Glomerular visceral epithelial cell (primary cell): Measurements from ENCODE around the gene CYRIA.

Experiments used
- DNase-seq: peaks from one replicate; pipeline ENCODE4 v3.0.0-alpha.2; 2016; ENCODE audit errors: extremely low spot score

Gene CYRIA

DNA sequence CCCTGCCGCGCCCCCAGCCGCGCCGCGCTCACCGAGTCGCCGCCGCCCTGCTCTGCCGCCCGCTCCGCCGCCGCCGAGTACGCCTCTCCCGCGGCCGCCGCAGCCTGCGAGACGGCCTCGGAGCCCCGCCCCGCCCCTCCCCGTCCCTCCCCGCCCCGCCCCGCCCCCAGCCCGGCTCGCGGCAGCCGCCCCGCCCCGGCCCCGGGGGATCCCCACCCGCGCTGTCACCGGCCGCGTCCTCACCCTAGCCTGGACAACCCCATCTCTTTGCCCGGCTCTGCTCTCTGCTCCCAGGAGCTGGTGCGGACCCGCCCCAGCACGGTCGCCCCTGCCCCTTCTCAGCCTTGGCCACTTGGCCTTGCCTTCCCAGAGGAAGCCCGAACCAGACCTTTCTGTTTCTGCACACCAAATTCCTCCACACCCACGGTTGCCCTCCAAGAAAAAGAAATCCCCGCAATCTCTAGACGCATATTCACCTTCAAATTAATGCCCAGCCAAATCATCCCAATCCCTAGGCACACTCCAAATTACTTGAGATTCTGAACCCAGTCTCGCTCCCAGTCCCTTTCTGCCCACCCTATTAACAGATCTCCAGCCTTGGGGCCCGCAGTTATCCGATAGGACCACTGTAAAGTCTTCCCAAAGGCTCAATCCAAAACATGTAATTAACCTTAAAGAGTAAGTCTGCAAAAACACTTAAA, at the start of gene CYRIA:
Gene CYRIA, minus strand, starts transcription at position 87 of the 701 bp plus-strand sequence. CDS start 77,715 bp downstream, outside the sequence.
- peak; percentile 52 for DNase-seq

DNA sequence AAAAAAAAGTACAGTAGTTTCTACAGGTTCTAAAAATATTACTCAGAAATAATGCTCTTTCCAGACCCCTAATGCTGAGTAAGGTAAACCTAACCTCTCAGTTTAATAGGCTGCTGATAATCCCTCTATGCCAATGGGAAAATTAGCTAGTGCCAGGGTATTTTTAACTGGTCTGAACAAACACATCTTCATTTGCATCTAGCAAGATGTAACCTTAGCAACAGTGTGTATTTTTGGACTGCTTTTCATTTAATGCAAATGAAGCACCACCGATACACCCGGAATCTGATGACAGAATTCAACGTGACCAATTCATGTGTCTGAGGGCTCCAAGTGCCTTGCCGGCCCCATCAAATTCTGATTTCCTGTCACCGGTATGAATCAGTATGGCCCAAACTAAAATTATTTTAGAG, 47.4 kb upstream of the CYRIA start:
- no peak for DNase-seq

DNA sequence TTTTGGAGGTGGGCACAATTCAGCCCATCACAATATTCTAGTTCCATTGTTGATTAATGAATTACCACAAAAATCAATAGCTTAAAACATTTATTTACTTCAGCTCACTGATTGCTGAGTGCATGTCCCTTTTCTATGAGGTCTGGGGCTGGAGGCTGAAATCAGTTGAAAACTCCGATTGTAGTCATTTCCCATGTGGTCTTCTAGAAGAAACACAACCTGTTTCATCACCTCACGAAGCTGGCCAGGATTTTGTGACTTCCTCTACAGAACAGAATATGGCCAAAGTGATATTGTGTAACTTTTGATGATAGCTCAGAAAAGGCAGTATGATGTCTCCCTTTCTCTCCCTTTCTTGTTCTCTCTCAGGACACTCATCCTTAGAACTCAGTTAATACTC, 44.1 kb upstream of the CYRIA start:
- no peak for DNase-seq

DNA sequence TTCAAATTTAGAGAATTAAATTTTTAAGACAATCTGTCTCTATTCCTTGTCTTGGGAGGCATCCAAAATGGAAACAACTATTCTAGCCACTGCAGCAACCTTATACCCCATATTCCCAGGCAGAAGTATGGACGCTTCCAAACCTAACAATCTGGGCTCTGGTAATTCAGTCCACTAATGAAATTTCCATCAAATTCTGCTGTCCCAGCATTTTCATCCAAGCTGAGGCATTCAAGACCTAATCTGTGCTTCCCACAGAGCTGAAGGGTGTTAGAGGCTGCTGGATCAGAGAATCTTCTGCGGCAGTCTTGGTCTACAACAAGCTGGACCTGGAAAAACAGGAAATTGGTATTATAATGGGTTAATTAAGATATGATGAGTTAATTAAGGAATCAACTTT, 42.5 kb upstream of the CYRIA start:
- DNase-seq, result no peak

DNA sequence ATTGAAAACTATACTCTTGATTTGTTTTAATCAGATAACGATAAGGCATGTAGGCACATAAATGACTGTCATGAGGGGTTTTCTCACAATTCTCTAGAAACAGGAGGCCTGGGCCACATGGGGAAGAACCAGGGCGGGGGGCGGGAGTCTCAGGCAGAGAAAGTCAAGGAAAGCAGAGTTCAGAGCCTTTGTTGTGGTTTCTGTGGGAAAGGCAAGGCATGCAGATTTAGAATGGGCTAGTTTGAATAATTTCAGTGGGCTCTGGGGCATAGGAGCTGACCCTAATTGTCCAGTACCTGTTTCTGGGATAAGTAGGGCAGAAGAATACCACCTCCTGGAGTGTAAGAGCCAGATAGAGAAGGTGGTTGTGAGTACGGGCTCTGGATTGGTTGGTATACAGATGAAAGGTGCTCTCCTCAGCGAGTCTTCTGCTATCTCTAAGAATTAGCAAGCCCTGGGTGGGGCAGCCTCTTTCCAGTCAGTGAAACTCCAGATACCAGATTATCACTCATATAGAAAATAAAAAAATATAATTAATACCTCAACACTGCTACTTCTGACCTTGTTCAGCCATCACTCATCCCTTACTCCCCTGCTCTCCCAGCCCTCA, 41.5 kb upstream of the CYRIA start:
- no peak for DNase-seq

DNA sequence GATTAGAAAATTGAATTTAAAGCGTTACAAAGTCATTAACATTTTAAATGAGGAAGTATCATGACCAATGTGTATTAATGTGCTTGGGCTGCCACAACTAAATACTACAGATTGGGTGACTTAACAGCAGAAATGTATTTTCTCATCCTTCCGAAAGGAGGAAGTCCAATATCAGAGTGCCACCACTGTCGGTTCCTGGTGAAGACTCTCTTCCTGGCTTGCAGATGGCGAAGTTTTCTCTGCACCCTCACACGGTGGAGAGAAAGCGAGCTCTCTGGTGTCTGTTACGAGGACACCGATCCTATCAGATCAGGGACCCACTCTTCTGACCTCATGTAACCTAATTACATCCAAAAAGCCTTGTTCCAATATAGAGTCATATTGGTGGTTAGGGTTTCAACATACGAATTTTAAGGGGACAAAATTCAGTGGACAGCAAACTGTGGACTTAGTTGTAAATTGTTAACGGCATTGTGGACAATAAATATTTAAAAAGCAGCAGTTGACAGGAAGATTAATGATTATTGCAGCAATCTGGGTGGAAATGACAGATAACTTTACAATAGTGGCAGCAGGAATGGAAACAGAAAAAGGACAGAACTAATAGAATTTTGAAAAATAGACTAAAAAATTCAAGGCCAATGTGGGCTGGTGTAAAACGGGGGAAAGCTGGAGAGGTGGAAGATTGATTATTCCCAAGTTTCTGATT, 35.1 kb upstream of the CYRIA start:
- no peak for DNase-seq

DNA sequence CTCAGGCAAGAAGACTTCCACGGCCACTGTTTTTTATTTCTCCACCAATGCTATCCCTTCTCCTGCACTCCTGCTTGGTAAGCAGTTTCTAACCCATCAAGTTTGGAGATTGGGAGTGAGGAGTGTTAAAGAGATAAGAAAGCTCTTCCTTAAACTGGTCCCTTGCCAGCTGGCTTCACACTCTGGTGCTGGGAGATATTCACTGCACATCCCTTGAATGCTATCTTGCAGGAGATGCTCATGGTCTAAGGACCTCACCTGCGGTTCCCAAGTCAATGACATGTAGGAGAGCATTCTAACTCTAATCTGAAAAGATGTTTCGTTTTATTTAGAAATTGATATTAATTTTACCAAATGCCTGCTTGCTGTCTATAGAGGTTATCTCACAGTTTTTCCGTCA, 28.2 kb upstream of the CYRIA start:
- no peak for DNase-seq

DNA sequence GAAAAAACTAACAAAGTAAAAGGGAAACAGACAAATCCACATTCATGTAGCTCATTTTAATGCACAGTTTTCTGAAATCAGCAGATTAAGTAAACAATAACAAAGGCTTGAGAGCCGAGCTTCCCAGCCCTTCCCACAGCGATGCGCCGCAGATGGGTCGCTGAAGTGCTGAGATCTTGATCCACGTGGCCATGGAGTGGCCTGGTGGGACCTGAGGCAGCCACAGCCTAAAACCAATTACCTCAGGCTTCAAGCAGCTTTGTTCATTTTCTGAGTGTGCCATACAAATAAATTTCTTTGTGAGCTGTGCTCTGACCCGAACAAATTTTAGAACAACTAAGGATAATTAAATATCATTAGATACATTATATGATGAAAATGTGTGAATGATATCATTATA, 25.6 kb upstream of the CYRIA start:
- DNase-seq, result no peak

DNA sequence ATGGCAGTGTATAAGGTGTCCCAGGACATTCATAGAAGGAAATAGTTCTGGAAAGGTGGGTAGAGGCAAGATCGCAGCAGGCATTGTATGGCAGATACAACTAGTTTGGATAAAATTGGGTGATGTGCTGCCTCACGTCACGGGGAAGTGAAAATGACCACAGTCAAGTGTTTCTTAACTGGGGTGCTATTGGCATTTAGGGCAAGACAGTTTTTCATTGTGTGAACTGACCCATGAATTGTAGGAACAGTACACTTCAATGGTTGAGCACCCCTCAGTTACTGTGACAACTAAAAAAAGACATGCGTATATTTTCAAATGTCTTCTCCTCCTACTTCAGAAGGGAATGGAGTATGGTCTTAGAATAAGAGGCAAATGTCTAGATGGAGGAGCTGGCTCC, 22.3 kb upstream of the CYRIA start:
- DNase-seq, result no peak

DNA sequence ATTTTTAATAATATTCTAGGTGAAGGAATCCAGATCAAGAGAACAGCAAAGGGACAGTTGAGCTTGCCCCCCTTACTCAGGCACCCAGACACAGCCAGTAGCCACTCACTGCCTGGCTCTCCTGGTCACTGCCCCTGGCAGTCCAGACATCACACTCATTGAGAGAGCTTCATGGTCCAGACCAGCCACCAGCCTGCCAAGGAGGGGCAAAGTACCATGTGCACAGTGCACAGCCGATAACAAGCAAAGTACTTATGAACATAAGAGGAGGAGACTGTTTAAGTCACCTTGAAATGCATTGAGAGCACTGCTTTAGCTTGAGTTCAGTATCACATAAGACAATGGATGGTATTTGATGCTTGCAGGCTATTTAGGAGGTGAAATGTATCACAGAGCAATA, 21.6 kb upstream of the CYRIA start:
- DNase-seq, result no peak

DNA sequence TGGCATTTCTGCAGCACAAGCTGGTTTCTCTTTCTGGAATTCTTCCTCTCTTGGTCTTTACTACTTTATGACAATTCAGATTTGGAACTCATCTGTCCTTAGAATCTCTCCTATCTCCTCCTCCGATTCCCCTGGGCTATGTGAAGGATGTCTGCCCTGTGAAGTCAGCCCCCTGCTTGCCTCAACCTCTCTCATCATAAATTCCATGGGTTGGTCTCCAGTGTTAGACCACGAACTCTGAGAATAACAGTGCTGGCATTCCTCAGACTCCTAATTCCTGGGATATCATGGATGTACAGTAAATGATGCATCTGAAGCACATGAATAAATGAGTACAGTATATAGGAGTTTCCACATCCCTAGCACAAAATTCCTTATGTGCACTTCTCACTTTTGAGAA, 21.0 kb upstream of the CYRIA start:
- DNase-seq, result no peak

DNA sequence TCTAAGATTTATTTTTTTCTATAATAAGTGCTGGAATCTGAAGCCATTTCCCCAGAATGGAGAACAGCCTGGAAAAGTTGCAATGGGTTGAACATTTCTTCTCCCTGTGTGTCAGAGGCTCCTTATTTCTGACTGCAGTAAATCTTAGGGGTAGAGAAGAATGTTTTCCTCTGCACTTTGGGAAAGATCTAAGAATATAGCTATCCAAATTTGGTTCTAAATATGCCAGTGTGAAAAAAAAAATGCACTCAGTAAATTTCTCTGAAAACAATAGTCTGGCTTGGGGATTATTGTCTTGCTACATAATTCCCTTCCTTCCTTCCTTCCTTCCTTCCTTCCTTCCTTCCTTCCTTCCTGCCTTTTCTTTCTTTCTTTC, 19.7 kb upstream of the CYRIA start:
- no peak for DNase-seq

DNA sequence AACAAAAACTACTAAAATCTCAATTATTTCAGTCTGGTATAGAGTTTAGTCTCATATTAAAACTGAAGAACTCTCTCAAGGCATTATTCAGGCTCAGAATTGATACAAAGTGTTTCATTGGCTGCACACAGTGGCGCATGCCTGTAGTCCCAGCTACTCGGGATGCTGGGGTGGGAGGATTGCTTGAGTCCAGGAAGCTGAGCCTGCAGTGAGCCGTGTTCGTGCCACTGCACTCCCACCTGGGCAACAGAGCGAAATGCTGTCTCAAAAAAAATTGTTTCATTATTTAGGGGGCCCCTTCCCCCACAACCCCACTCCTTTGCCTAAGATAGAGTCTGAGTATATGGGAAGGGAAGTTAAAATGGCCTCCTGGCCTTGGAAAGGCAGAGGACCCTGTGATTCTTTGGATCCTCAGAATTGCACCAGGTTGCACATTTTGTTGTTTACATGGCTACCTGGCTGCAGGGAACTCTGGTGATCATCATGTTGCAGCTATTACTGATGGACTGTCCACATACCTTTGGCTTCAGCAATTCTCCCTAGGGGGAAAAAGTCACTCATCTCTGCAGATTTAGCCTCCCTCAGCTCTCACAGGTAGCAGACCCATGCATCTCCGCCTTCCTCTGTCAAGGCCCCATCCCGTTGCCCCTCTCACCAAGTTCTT, 19.2 kb upstream of the CYRIA start:
- no peak for DNase-seq

DNA sequence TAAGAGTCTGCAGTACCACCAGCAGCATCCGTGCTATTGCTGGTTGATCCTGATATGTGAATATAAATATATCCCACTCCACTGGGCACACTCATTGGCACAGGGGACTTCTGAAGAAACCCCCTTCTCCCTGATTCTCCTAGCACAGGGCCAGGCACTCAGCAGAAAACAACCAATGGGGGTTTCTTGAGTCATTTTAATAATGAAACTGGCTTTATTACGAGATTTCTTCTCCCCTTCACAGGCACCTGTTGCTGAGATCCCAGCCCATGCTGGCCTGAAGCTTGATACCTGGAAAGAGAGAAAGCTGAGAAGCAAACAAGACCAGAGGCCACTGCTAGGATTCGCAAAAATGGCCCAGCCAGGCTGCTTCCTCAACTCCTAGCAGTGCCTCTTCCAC, 17.9 kb upstream of the CYRIA start:
- DNase-seq, result no peak

DNA sequence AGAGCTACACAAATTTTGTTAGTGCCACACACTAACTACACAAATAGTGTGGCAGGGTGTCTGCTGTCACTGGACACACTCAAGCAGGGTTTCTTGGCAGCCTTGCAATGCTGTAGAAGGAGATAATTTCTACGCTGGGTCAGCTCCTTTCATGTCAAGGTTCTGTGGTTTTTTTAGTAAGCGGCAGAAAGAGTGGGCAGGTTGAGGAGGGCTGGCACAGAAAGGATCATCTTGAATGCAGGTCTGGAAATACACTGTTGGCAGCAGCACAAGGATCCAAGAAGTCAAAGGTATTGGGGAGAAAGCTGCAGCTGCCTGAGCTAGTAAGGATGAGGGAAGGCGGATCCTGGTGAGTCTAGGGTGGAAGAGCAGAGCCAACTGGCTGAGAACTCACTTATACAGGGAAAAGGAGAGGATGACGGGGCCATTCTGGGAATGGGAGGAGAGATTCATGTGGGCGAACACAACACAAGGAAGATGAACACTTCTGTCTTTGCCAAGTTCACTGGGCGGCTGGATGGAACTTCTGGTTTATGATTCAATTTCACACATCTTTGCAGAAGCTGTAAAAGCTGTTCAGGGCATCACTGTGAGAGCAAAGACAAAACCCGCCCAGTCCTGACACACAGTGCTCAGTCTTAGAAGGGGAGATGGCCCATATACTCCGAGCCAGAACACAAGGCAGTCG, 16.9 kb upstream of the CYRIA start:
- DNase-seq, result no peak

DNA sequence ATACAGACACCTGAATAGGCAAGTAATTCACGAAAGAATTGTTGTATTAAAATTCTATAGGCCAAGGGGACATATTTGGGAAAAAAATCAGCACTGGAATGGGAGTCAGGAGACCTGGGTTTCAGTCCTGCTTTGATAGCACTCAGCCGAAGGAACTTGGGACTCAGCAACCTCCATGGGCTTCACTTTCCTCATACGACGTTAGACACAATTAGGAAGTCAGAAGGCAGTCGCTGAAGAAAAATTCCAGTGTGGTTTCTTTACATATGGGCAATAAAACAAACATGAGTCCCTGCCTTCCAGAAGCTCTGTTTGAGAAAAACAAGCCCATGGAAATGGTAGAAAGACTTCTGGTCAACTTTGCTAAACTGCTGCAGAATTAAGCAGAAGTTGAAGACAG, 15.1 kb upstream of the CYRIA start:
- no peak for DNase-seq

DNA sequence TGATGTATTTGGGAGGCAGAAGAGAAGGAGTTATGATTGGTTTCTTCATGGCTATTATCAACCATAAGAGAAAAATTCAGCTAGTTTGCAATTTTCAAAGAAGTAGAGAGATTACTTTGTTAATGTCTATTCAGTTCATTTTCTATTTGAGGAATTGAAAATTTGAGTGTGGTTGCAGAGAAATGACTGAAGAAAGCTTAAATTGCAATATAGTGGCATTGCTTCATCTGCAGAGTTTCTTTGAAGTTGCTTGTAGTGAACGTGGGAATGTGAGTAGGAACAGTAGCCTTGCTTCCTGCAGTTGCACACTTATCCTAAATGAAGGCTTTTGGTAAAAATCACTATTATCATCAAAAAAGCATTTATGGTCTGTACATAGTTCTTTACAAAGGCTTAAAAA, 14.7 kb upstream of the CYRIA start:
- DNase-seq, result no peak

DNA sequence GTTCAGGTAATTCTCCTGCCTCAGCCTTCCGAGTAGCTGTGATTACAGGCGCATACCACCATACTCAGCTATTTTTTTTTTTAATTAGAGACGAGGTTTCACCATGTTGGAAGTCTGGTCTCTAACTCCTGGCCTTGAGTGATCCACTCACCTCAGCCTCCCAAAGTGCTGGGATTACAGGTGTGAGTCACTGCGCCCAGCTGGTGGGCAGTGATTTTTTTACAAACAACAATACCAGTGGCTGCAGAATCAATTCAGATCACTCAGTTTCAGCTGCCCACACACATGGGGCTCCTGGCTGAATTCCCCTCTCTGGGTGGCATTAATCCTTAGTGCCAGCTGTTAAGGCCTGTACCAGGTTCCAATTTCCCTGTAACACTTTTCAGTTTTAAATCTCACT, 13.3 kb upstream of the CYRIA start:
- DNase-seq, result no peak

DNA sequence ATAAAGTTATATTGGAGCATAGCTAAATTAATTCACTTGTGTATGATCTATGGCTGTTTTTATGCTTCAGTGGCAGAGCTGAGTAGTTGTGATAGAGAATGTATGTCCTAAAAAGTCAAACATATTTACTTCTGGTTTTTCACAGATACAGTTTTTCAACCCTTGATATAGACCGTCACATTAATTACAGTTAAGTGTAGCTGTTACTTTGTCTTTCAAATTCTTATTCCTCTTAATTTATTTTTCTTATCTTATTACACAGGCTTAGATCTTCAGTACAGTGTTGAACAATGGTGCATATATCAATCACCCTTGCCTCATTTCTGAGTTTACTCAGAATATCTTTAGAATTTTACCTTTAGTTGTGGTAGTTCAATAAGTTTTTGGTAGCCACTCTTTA, 12.2 kb upstream of the CYRIA start:
- no peak for DNase-seq

DNA sequence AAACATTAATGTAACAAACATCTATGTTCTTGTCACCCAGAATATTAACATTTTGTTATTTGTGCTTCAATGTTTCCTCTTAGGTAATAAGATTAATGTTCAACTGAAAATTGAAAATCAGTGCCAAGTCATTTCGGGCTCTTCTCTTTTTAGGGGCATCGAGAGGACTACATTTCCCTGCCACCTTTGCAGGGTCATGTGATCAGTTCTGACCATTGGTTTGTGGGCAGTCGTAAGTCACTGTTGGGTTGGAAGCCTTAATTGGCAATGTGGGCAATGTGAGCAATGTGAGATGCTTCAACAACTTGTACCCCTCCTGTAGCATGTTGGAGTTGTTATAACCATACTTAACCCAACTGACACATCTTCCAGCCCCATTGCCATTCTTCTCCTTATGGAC, 10.1 kb upstream of the CYRIA start:
- DNase-seq, result no peak

DNA sequence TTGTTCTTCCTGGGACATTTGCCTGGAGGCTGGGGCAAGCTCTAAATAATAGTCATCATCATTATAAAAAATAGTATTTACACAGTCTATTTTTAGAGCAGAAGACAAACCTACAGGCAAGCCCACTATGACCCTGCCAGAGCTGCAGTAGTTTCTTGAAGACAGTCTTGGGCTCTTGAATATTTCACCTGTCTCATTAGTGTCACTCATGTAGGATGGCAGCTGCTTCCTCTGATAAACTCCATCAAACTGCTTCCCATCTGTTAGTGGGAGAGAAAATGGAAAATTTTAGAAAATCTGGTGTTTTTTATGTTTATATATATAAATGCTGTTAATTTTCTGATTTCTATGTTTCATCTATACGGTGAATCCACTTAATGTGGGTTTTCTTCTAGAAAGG, 8.5 kb upstream of the CYRIA start:
- DNase-seq, result no peak

DNA sequence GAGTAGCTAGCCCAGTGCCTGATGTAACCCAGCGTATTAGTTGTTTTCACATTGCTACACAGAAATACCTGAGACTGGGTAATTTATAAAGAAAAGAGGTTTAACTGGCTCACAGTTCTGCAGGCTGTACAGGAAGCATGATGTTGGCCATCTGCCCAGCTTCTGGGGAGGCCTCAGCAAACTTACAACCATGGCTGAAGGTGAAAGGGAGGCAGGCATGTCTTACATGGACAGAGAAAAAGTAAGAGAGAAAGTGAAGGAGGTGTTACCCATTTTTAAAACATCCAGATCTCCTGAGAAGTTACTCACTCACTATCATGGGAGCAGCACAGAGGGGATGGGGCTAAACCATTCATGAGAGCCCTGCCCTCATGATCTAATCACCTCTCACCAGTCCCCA, 6.1 kb upstream of the CYRIA start:
- DNase-seq, result no peak
